GM21423 (cell line): ENCODE data around the gene PKHD1.

Source experiments
- ATAC-seq: cut with Tn5 transposase; IDR thresholded peaks from one replicate; pipeline ENCODE4 v1.9.1; 2021; ENCODE audit warnings: mild to moderate bottlenecking, moderate library complexity; ENCODE audit not compliant: unreplicated experiment

PKHD1 gene

GRCh38 chr6:52087498-52087999, at the start of gene PKHD1:
PKHD1 (minus strand) TSS chr6:52087613; CDS start chr6:52084933, 2,680 bp downstream.
- ATAC-seq: no peak

DNA sequence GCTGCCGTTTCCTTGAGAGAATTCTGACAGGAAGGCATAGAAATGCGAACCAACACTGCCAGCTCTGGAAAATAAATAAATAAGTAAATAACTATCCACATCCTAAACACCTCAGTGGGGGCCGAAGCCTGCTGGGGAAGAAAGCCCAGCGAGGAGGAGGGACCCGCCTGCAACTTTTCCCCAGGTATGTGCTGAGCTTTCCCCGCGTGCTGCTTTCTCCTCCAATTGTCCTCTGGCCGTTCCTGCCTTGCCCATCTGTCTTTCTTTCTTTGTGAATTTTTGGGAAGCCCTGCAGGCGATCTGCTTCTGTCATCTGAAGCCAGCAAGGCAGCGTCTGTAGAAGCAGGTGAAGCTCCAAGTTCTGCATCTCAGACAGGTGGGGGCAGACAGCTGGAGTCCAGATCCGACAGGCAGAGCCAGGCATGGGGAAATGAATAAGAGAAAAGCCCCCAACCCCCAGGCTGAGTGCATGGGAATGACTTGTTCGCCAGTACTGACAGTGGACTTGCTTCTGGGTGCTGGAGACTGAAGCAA, 49.6 kb upstream of the PKHD1 start:
- no peak for ATAC-seq

- ATAC-seq: no peak
Measured at GRCh38 chr6:52136055-52136454, 48.6 kb upstream of the PKHD1 start.

DNA sequence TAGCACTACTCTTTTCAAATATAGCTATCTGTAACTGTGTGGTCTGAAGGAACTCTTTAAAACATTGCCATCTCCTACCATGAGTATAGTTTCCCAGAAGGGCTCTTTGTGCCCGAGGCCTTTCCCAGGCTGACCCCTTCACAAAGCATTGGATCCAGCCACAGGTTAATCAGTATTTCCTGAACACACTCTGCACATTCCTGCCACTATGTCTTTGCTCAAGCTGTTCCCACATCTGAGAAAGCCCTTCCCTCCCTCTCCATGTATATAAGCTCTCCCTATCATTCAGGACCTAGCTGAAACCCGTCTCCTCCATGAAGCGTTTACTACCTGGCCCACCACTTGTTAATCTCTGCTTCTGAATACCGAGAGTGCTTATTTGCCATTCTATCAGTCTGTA, 47.8 kb upstream of the PKHD1 start:
- no peak for ATAC-seq

DNA sequence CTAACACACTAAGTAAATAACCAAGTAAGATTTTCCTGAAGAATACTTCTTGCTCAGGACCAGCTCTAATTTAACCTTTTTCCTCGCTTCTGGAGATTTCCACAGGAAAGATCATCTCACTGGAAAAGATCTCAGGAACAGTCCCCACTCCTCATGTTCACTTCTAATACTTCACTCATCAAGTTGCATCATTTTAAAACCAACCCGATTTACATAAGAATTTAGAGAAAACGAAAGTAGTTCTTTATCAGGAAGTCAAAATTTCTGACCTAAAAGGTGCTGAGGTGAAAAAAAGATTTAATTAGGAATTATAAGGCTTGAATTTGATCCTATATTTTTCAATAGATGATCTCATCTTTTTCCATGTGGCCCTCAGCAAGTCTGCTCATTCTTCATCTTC, 46.6 kb upstream of the PKHD1 start:
- no peak for ATAC-seq

DNA sequence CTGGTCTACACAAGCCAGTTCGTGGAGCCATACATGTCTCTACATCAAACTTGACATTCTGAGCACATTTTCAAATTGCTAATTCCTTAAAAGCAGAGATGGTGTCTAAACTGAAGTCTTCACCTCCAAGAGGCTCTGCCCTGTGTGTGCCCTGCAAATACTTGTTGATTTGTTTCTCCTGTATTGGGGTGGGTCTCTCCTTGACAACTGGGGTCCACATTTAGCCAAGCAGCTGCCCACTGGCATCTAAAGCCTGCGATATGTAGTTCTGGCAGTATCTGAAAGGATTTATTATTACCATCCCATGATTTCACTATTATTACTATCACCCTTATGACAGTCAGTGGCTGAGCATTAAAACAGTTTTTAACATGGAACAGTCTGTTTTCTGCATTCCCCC, 45.9 kb upstream of the PKHD1 start:
- ATAC-seq: no peak

- no peak for ATAC-seq
Measured at GRCh38 chr6:52132292-52132691, 44.9 kb upstream of the PKHD1 start.

- ATAC-seq: no peak
Measured at GRCh38 chr6:52130440-52130839, 43.0 kb upstream of the PKHD1 start.

- no peak for ATAC-seq
Measured at GRCh38 chr6:52127957-52128356, 40.5 kb upstream of the PKHD1 start.

- no peak for ATAC-seq
Measured at GRCh38 chr6:52126231-52126630, 38.8 kb upstream of the PKHD1 start.

DNA sequence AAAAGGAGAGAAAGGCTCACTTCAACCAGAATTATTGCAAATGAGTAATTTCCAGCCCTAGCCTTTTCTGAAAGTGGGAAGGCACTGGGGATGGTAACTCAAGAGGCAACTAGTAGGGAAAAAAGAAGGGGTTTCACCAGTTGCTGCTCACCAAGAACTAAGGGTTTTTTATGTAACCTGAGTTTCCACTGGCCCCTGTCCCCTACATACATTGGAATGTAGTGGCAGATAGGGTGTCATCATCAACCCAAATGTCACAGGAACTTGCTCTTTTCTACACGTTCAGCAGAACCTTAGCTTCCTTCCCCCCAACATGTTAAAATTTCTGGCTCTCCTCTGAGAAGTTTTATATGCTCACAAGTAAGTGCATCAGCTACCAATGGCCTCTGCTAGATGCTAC, 38.2 kb upstream of the PKHD1 start:
- ATAC-seq: no peak

- no peak for ATAC-seq
Measured at GRCh38 chr6:52125139-52125538, 37.7 kb upstream of the PKHD1 start.

DNA sequence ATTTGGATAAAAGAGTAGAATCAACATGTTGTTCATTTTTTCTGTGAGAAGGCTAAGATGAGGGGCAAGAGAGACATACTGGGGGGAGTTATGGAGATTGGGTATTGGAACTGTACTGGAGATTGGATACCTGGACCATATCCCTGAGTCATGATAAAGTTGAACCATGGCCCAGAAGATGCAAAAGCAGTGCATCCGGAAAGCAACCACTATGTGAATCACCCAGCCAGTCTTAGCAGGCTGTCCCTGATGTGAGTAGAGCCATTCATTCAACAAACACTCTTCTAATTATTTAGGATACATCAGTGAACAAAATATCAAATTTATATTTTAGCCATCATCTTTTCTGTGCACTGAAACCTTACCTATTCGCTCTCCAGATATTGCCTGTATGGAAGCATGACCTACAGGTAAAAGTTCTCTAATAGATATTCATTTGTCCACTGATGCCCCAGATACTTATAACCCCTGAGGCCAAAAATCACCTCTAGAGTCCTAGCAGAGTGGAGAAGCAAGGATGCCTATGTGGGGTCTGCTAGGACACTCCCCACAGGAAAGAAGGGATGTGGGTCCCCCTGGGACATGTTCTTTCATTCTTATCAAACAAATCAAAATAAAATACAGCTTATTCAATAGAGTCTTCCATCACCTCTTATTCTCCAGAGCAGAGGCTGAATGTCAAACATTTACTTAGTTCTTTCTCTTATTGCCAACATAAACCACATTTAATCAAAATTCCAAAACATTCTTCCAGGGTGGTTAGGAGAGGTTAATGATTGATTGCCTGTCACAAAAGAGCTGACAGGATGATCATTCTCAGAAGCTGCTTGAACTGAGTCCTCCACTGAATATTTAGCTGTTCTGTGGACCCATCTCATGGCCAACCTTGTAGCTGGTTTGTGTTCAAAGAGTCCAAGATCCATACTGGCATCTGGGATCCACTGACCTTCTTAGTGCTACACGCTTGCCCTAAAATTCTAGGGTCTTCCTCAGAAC, 37.0 kb upstream of the PKHD1 start:
- no peak for ATAC-seq

GRCh38 chr6:52123251-52123650, 35.8 kb upstream of the PKHD1 start:
- ATAC-seq: no peak

DNA sequence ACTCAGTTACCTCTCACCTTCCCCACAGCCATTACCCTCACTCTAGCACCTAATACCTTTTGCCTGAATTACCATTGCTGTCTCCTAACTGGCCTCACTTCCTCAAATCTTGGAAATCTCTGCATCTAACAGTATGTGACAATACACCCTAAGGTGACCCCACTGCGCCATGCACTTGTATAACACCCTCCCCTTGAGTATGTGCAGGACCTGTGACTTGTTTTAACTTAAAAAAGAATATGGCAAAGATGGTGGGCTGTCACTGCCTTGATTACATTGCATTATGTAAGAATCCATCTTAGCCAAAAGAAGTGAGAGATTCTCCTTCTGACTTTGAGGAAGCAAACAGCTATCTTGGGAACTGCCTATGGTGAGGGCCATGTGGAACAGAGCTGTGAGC, 29.9 kb upstream of the PKHD1 start:
- no peak for ATAC-seq

DNA sequence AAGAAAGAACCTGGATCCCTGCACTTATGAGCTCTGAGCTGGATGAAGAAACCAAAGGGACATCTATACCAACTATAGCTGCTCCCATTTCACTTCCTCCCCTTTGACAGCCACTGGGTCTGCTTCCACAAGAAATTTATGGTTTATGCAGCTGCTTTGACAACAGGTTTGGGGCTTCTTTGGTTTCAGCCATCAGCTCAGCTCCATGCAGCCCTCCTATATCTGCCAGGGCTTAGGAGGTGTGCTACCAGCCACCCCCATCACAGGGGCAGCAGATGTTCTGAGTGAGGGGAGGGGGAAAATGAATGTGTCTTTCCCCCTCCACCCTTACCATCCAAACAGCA, 29.2 kb upstream of the PKHD1 start:
- no peak for ATAC-seq

GRCh38 chr6:52115891-52116604, 28.6 kb upstream of the PKHD1 start:
- ATAC-seq: no peak

- ATAC-seq: no peak
Measured at GRCh38 chr6:52115145-52115741, 27.8 kb upstream of the PKHD1 start.

GRCh38 chr6:52109171-52109571, 21.8 kb upstream of the PKHD1 start:
- no peak for ATAC-seq

DNA sequence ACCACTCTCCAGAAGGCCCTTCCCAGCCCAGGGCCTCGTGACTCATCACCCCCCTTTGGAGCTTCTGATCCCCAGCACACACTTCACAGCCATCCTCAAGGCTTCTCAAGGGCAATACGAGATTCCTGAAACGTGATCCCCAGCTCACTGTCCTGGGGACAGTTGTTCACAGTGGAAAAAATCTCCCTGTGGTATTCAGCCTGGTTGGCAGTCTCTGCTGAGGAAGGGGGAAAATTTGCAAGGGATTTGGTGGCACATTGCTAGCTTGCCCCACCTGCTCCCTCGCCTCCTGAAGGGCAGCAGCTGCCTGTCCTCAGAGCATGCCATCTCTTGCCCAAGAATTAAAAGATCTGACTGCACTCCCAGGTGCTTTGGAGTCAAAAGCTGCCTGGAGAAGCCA, 20.7 kb upstream of the PKHD1 start:
- no peak for ATAC-seq

- ATAC-seq: no peak
Measured at GRCh38 chr6:52106994-52107393, 19.6 kb upstream of the PKHD1 start.
